GM10266 (cell line): Measurements from ENCODE around the gene WDR48.

Experiments
- DNase-seq: peaks from one replicate; pipeline ENCODE4 v3.0.0; 2012; ENCODE audit errors: extremely low spot score
- CTCF ChIP-seq: IDR thresholded peaks from 2 replicates; pipeline ENCODE4 v1.5.1; 2012; ENCODE audit warnings: mild to moderate bottlenecking, low read depth; ENCODE audit not compliant: control insufficient read depth, insufficient read depth; ENCODE audit errors: missing control alignments

Gene WDR48

GRCh38 chr3:39051649-39052561 is at the start of gene WDR48, which contains the start of gene SCN11A:
TSS of gene WDR48 (plus strand) at chr3:39052016. CDS start at chr3:39052026, 10 bp downstream.
TSS of gene SCN11A (minus strand) at chr3:39051944. CDS start at chr3:38950362, 101,582 bp downstream.
- peak; percentile 92 for DNase-seq
- no peak for TF ChIP-seq CTCF

- DNase-seq, result no peak
- no peak for TF ChIP-seq CTCF
Measured at GRCh38 chr3:39005295-39005694, 46.5 kb upstream of the WDR48 start.

GRCh38 chr3:39011191-39011736 is 40.6 kb upstream of the WDR48 start:
- TF ChIP-seq CTCF, result no peak
- no peak for DNase-seq

GRCh38 chr3:39013289-39013688 is 38.5 kb upstream of the WDR48 start:
- DNase-seq, result no peak
- TF ChIP-seq CTCF, result no peak

- no peak for TF ChIP-seq CTCF
- no peak for DNase-seq
Measured at GRCh38 chr3:39013921-39014509, 37.8 kb upstream of the WDR48 start.

GRCh38 chr3:39015418-39015817 is 36.4 kb upstream of the WDR48 start:
- DNase-seq, result no peak
- TF ChIP-seq CTCF, result no peak
